GM18951 (cell line): Measurements from ENCODE around the gene INPP4B.

Experiments used
- POLR2A ChIP-seq: IDR thresholded peaks from 4 replicates; pipeline ENCODE4 v1.6.1; 2011; ENCODE audit warnings: mild to moderate bottlenecking; ENCODE audit not compliant: insufficient read length, insufficient read depth; ENCODE audit errors: extremely low read depth
- in situ Hi-C: fragments of 300-500 bp; cut with MboI; formaldehyde crosslinking; loops from one replicate; pipeline ENCODE4 v1.12.0; 2022; ENCODE audit warnings: low sequenced_read_pairs, mixed read lengths, inconsistent platforms; ENCODE audit not compliant: unreplicated experiment

The INPP4B gene

GRCh38 chr4:142741995-142742394 is 104.1 kb downstream of the INPP4B start:
- no peak for TF ChIP-seq POLR2A
- in situ Hi-C loops, result no loop called here

GRCh38 chr4:142728233-142728632 is 117.9 kb downstream of the INPP4B start:
- in situ Hi-C loops, result no loop called here
- no peak for TF ChIP-seq POLR2A

GRCh38 chr4:142727149-142727548 is 119.0 kb downstream of the INPP4B start:
- no peak for TF ChIP-seq POLR2A
- in situ Hi-C loops, result no loop called here

- in situ Hi-C loops, result no loop called here
- TF ChIP-seq POLR2A, result no peak
Observed at GRCh38 chr4:142725886-142726285, 120.2 kb downstream of the INPP4B start.

- TF ChIP-seq POLR2A, result no peak
- in situ Hi-C loops, result no loop called here
Observed at GRCh38 chr4:142721187-142721586, 124.9 kb downstream of the INPP4B start.

GRCh38 chr4:142719854-142720541 is 126.1 kb downstream of the INPP4B start:
- no peak for TF ChIP-seq POLR2A
- in situ Hi-C loops, result no loop called here

GRCh38 chr4:142718981-142719380 is 127.1 kb downstream of the INPP4B start:
- TF ChIP-seq POLR2A, result no peak
- in situ Hi-C loops, result no loop called here

GRCh38 chr4:142715727-142716126 is 130.4 kb downstream of the INPP4B start:
- in situ Hi-C loops, result no loop called here
- no peak for TF ChIP-seq POLR2A

GRCh38 chr4:142713282-142714030 is 132.6 kb downstream of the INPP4B start:
- in situ Hi-C loops, result no loop called here
- no peak for TF ChIP-seq POLR2A

- in situ Hi-C loops, result no loop called here
Observed at GRCh38 chr4:142708231-142708630, 137.9 kb downstream of the INPP4B start.

GRCh38 chr4:142707401-142707800 is 138.7 kb downstream of the INPP4B start:
- TF ChIP-seq POLR2A, result no peak
- in situ Hi-C loops, result no loop called here

More at GRCh38 chr4:142708231-142708630, 137.9 kb downstream of the INPP4B start:
- TF ChIP-seq POLR2A, result no peak

GRCh38 chr4:142706381-142706780 is 139.7 kb downstream of the INPP4B start:
- TF ChIP-seq POLR2A, result no peak
- in situ Hi-C loops, result no loop called here

- TF ChIP-seq POLR2A, result no peak
- in situ Hi-C loops, result no loop called here
Observed at GRCh38 chr4:142705820-142706219, 140.3 kb downstream of the INPP4B start.
